ENCODE measurements around the gene TOLLIP.
"Not testable (repeated sequence)": the region's sequence is repeated elsewhere in the genome, so short reads cannot be mapped to it uniquely, and the experiment has no call there.

Gene TOLLIP

GRCh38 chr11:1263010-1263409 lies 46.4 kb downstream of the TOLLIP start:
- DNase-seq (ENCODE audit: low spot score), result no peak

DNA sequence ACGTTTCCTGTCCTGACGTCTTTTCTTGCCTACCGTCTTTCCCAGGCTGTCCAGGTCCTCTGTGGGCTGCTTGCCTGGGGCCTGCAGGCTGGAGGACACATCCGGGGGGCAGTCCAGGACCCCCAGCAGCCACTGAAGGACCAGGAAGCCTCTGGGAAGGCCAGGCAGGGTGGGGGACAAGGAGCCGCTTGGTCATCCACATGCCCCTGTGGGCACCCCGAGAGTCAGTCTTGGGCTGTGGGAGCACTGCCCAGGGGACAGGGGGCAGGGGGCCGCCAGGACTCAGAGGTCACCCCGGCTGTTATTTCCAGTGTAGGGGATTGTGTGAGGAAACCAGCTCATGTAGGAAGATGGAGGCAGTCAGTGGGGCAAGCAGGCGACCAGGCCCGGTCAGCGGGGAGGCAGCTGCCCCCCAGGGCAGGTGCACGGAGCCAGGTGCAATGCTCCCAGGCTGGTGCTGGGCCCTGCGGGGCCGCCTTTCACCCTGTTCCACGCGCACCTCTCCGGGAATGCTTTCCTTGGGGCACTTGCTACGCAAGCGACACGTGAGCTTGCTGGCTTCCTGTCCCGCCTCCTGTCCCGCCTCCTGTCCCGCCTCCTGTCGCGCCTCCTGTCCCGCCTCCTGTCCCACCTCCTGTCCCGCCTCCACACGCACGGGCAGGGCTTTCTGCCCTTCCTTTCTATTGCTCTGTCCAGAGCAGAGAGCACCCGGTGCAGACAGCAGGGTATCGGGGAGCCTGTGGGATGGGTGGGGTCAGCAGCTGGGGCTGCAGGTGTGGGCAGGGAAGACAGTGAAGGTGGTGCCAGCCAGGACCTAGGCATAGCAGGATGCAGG lies 47.0 kb downstream of the TOLLIP start:
- peak; percentile 92 for DNase-seq (ENCODE audit: low spot score)

- DNase-seq (ENCODE audit: low spot score), result no peak
Observed at GRCh38 chr11:1261241-1262071, 48.0 kb downstream of the TOLLIP start.

GRCh38 chr11:1260620-1261019 lies 48.8 kb downstream of the TOLLIP start:
- DNase-seq (ENCODE audit: low spot score), result no peak

DNA sequence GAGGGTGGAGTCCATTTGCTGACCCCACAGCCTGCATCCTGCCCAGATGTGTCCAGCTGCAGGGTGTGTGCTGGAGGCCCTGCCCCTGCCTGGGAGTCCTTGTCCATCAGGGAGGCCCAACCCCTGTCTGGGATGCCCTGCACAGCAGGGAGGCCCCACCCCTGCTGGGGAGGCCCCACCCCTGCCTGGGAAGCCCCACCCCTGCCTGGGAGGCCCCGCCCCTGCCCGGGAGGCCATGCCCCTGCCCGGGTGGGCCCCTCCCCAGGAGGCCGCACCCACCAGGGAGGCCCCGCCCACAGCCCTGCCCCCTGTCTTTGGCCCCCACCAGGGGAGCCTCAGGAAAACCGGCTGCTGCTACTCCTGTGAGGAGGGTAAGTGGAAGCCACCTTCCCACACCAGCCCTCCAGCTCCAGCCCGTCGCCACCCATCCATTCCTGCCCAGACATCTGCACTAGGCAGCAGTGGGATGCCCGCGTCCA lies 49.4 kb downstream of the TOLLIP start:
- DNase-seq (ENCODE audit: low spot score), result no peak

GRCh38 chr11:1259561-1259960 lies 49.9 kb downstream of the TOLLIP start:
- no peak for DNase-seq (ENCODE audit: low spot score)

GRCh38 chr11:1259076-1259461 lies 50.4 kb downstream of the TOLLIP start:
- DNase-seq (ENCODE audit: low spot score), result no peak

DNA sequence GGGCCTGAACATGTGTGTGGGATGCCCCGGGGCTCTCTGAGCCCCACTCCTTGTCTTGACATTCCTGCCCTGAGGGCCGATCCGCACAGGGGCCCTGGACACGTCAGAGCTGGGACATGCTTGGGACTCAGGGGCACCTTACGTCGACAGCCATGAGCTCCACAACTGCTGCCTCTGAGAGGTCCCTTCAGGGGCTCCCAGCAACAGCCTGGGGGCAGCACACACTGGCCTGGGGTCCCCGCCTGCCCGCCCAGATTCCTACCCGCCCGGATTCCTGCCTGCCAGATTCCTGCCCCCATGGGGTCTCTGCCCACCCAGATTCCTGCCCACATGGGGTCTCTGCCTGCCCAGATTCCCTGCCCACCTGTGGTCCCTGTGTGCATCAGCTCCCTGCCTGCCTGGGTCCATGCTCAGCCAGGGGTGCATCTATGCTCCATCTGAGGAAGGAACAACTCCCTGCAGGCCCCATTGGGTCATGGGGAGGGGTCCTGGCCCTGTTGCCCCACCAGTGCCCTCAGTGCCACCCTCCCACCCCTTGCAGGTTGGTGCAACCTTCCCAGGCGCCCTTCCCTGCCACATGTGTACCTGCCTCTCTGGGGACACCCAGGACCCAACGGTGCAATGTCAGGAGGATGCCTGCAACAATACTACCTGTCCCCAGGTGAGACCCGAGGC lies 50.9 kb downstream of the TOLLIP start:
- no peak for DNase-seq (ENCODE audit: low spot score)

GRCh38 chr11:1257916-1258315 lies 51.5 kb downstream of the TOLLIP start:
- DNase-seq (ENCODE audit: low spot score), result no peak

DNA sequence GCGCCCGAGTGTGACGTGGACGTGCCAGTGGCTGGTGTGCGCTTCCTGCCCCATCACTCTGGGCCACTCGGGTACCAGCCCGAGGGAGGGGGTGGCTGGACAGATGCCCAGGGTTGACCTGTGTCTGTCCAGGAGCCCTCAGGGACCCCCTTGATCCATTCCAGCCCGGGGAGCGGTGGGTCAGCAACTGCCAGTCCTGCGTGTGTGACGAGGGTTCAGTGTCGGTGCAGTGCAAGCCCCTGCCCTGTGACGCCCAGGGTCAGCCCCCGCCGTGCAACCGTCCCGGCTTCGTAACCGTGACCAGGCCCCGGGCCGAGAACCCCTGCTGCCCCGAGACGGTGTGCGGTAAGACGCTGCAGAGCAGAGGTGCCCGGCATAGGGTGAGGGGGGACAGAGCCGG lies 52.1 kb downstream of the TOLLIP start:
- DNase-seq (ENCODE audit: low spot score), result no peak

GRCh38 chr11:1256257-1257045 lies 53.0 kb downstream of the TOLLIP start:
- no peak for DNase-seq (ENCODE audit: low spot score)

DNA sequence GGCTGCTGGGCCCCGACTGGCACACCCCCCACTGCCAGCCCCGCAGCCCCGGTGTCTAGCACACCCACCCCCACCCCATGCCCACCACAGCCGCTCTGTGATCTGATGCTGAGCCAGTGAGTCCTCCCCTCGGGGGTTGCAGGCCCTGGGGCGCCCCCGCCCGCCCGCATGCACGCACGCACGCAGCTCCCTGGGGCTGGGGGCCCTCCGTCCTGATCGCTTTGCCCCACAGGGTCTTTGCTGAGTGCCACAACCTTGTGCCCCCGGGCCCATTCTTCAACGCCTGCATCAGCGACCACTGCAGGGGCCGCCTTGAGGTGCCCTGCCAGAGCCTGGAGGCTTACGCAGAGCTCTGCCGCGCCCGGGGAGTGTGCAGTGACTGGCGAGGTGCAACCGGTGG lies 54.3 kb downstream of the TOLLIP start:
- no peak for DNase-seq (ENCODE audit: low spot score)

- no peak for DNase-seq (ENCODE audit: low spot score)
Observed at GRCh38 chr11:1254733-1255132, 54.7 kb downstream of the TOLLIP start.

DNA sequence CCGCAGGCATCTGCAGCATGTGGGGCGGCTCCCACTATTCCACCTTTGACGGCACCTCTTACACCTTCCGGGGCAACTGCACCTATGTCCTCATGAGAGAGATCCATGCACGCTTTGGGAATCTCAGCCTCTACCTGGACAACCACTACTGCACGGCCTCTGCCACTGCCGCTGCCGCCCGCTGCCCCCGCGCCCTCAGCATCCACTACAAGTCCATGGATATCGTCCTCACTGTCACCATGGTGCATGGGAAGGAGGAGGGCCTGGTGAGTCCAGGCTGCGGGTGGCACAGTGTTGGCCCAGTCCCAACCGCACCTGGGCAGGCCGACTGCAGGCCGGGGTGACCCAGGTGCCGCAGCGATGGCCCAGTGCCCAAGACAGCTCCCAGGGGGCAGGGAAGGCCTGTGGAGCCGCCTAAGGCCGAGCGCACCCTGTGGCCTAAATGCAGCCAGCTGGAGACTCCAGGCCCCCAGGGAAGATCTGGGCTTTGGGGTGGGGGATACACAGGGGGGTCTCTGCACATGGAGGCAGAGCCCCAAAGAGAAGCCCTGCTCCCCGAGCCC lies 55.3 kb downstream of the TOLLIP start:
- no peak for DNase-seq (ENCODE audit: low spot score)

DNA sequence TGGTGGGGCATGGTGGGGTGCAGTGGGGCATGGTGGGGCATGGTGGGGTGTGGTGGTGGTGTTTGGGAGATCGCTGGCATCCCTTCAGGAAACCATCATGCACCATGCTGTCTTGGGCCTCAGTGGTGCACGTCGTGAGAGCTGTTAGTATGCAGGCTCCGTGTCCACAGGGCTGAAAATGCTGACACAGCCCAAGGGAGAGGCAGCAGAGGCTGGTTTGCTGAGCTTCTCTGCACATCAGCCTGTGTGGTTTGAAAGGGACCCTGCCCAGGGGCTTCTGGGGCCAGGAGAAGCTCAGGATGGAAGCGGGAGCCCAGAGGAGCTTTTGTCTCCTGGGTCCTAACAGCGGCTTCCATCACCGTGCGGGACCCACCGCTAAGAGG lies 56.3 kb downstream of the TOLLIP start:
- DNase-seq (ENCODE audit: low spot score), result no peak

GRCh38 chr11:1252371-1253102 lies 56.9 kb downstream of the TOLLIP start:
- DNase-seq (ENCODE audit: low spot score), result no peak

GRCh38 chr11:1251236-1251770 lies 58.1 kb downstream of the TOLLIP start:
- DNase-seq (ENCODE audit: low spot score), result no peak

DNA sequence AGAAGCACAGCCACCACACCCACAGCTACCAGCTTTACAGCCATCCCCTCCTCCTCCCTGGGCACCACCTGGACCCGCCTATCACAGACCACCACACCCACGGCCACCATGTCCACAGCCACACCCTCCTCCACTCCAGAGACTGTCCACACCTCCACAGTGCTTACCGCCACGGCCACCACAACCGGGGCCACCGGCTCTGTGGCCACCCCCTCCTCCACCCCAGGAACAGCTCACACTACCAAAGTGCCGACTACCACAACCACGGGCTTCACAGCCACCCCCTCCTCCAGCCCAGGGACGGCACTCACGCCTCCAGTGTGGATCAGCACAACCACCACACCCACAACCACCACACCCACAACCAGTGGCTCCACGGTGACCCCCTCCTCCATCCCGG lies 59.0 kb downstream of the TOLLIP start:
- DNase-seq (ENCODE audit: low spot score), result not testable (repeated sequence)

DNA sequence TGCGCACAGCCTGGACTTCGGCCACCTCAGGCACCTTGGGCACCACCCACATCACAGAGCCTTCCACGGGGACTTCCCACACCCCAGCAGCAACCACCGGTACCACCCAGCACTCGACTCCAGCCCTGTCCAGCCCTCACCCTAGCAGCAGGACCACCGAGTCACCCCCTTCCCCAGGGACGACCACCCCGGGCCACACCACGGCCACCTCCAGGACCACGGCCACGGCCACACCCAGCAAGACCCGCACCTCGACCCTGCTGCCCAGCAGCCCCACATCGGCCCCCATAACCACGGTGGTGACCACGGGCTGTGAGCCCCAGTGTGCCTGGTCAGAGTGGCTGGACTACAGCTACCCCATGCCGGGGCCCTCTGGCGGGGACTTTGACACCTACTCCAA lies 60.5 kb downstream of the TOLLIP start:
- DNase-seq (ENCODE audit: low spot score), result not testable (repeated sequence)

GRCh38 chr11:1247026-1247425 lies 62.4 kb downstream of the TOLLIP start:
- not testable (repeated sequence) for DNase-seq (ENCODE audit: low spot score)
